22Rv1 (cell line): ENCODE data around the gene MAP3K4.

Source experiments
- ZFX ChIP-seq: fragments of 450-650 bp; IDR thresholded peaks from 2 replicates; pipeline ENCODE4 v1.6.1; 2017; ENCODE audit warnings: antibody characterized with exemption, borderline replicate concordance
- TF ChIP-seq, protein P1 (sequence below): fragments of 450-650 bp; IDR thresholded peaks from 2 replicates; pipeline ENCODE4 v1.5.1; 2017; ENCODE audit warnings: mild to moderate bottlenecking

GRCh38 chr6:161132384-161132783 is 140.8 kb downstream of the MAP3K4 start:
- TF ChIP-seq, protein P1, sequence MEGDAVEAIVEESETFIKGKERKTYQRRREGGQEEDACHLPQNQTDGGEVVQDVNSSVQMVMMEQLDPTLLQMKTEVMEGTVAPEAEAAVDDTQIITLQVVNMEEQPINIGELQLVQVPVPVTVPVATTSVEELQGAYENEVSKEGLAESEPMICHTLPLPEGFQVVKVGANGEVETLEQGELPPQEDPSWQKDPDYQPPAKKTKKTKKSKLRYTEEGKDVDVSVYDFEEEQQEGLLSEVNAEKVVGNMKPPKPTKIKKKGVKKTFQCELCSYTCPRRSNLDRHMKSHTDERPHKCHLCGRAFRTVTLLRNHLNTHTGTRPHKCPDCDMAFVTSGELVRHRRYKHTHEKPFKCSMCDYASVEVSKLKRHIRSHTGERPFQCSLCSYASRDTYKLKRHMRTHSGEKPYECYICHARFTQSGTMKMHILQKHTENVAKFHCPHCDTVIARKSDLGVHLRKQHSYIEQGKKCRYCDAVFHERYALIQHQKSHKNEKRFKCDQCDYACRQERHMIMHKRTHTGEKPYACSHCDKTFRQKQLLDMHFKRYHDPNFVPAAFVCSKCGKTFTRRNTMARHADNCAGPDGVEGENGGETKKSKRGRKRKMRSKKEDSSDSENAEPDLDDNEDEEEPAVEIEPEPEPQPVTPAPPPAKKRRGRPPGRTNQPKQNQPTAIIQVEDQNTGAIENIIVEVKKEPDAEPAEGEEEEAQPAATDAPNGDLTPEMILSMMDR, result no peak
- no peak for TF ChIP-seq ZFX
